Choroid plexus epithelial cell (primary cell): ENCODE results near the gene RNASE4.
"Not testable (repeated sequence)": the region's sequence is repeated elsewhere in the genome, so short reads cannot be mapped to it uniquely, and the experiment has no call there.

Experiments used
- DNase-seq: peaks from one replicate; pipeline ENCODE4 v3.0.0-alpha.2; 2010; ENCODE audit warnings: low read depth
- H3K4me3 ChIP-seq: 2 replicates; pipeline ENCODE4 v1.5.1; 2011; ENCODE audit warnings: low read depth, mild to moderate bottlenecking, control low read depth, low read length, moderate library complexity
- TF ChIP-seq, protein P1 (sequence below): conservative IDR thresholded peaks from 2 replicates; pipeline ENCODE4 v1.5.1; 2011; ENCODE audit warnings: low read depth, mild to moderate bottlenecking, control low read depth, inconsistent platforms, low read length, moderate library complexity

RNASE4 gene

DNA sequence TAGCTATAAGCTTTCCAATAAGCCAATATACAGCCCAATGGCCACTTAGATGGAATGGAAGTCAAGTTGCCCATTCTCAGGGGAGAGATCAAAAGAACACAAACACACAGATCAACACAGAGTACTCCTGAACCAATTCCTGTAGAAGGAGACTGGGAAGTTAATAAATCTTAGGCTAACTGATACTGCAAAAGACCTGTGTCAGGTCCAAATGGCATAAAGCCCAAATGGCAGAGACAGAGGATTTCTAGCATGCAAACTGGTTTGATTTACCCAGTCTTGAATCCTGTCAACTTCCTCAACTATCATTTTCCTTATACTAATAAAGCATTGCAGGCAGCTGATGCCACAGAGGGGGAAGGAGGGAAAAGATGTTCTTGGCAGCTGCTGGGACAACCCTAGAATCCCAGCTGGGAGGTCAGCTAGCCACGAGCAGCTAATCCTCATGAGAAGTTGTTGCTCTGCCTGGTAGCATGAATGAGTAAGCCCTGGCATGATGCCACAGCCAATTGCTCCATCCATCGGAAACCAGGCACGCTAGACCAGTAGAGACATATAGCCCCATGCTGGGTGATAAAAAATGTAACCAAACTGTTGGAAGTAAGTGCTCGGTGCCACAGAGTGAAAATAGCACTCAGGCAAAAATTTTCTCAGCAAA, 30.4 kb downstream of the RNASE4 start:
- DNase-seq, result peak; percentile 88
- TF ChIP-seq, protein P1, sequence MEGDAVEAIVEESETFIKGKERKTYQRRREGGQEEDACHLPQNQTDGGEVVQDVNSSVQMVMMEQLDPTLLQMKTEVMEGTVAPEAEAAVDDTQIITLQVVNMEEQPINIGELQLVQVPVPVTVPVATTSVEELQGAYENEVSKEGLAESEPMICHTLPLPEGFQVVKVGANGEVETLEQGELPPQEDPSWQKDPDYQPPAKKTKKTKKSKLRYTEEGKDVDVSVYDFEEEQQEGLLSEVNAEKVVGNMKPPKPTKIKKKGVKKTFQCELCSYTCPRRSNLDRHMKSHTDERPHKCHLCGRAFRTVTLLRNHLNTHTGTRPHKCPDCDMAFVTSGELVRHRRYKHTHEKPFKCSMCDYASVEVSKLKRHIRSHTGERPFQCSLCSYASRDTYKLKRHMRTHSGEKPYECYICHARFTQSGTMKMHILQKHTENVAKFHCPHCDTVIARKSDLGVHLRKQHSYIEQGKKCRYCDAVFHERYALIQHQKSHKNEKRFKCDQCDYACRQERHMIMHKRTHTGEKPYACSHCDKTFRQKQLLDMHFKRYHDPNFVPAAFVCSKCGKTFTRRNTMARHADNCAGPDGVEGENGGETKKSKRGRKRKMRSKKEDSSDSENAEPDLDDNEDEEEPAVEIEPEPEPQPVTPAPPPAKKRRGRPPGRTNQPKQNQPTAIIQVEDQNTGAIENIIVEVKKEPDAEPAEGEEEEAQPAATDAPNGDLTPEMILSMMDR, result no peak
- H3K4me3 ChIP-seq, result no peak overlapping the region

DNA sequence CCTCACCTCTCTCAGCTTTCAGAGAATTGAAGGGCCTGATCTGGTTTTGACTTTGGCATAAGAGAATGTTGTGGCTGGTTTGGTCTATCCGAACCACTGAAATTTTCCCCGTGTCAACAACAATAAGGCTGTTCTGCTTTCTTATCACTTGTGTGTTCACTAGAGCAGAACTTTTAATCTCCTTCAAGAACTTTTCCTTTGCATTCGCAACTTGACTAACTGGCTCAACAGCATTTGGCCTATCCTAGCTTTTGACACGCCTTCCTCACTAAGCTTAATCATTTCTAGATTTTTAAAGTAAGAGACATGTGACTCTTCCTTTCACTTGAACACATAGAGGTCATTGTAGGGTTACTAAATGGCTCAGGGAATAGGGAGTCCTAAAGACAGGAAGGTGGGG, 35.4 kb downstream of the RNASE4 start:
- DNase-seq, result no peak
- H3K4me3 ChIP-seq, result no peak overlapping the region
- TF ChIP-seq, protein P1, result no peak

DNA sequence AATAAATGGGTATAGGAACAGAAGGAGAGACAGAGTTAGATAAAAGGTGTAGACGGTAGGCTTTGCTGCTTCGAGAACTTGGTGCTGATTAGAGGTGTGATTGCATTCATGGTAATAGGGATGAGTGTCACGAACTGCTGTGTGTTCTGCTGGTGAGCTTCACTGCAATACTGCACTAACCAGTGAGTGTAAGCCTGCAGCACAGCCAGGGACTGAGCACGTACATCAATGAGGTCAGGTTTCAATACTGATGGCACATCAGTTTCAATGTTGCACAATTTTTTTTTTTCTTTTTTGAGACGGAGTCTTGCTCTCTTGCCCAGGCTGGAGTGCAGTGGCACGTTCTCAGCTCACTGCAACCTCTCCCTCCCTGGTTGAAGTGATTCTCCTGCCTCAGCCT, 36.4 kb downstream of the RNASE4 start:
- H3K4me3 ChIP-seq, result no peak overlapping the region
- TF ChIP-seq, protein P1, result no peak
- DNase-seq, result no peak

DNA sequence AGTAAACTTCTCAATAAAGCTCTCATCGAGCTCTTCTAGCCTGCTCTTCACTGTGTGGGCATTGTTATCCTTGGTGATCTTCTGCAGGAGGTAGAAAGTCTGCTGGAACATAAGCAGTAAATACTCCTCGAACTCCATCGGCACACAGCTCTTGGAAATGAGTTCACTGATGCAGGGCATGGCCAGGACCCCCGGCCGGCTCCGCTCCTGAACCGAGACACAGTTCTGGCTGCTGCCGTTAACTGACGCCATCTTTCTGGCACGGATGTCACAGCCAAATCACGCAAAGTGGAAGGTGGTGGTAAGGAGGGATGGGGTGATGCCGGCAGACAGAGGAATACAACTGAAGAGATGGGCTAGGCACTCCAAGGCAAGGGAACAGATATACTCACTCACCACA, 37.7 kb downstream of the RNASE4 start:
- no peak overlapping the region for H3K4me3 ChIP-seq
- TF ChIP-seq, protein P1, result no peak
- no peak for DNase-seq

DNA sequence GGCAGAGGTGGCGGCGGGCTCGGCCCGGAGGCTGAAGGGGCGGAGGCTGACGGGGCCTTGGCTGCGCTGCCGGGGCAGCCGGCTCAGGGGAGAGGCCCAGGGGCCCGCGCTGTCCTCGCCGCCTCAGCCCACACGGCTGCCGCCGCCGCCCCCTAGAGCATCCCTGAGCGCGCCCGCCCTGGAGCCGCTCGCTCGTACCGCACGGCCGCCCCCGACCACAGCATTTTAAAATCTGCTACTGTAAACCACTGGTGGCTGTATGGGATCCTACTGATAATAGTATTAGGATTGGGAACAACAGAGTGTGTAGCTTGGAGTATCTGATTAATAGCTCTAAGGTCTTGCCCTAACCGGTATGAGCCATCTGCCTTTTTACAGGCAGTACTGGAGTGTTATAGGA, 39.1 kb downstream of the RNASE4 start:
- no peak overlapping the region for H3K4me3 ChIP-seq
- TF ChIP-seq, protein P1, result no peak

DNA sequence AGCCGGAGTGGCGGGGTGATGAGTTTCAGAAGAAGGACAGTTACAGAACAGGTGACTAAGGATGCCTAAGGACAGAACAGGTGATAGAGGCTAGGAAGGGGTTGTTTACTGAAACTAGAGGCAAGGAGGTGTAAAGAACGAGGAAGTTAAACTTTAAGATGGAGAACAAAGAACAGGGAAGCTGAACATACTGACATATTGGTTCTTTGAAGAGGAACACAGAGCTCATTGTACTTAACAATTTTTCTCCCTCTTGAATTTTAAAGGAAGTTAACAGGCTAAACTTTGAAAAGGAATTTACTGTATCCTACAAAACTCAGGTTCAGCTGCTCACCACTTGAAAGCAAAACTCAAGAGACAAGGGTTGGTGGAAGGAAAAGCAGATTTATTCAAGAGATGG, 41.8 kb downstream of the RNASE4 start:
- not testable (repeated sequence) for H3K4me3 ChIP-seq, DNase-seq

More for the DNA sequence above, 39.1 kb downstream of the RNASE4 start:
- DNase-seq, result no peak

DNA sequence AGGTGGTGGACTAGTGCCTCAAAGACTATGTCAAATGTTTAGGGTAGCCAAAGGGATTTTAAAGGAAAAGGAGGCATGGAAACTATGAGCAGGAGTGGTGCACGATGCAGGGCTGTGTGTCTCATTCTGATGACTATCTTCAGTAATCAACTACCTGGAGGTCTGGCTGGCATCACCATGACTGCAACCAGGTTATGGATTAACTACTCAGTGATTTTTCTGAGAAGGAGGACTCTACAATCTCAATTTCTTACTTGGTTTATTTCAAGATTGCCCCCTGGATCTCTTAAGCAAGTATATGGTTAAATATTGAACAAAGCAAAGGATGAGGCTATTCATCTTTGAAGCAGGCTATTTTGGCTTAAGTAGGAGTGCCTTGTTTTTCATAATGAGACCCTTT, 42.2 kb downstream of the RNASE4 start:
- TF ChIP-seq, protein P1, result no peak
- no peak for DNase-seq
- H3K4me3 ChIP-seq, result no peak overlapping the region

DNA sequence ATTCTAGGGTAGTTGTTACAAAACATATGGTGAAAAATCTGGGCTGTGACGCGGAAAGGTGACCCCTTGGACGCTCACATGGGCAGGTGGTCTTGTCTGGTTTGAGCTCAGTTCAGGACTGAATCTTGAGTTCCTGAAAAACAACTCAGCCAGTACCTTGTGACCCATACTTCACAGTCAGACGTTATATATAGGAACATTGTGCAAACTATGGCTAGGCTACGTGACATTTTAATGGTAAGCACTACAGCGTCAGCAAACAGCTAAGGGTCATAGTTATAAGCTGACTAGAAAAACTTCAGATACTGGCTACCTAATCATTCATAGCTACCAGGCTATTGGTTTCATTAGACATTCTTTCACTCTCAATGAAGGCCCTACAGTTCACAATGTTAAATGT, 46.5 kb downstream of the RNASE4 start:
- TF ChIP-seq, protein P1, result no peak
- DNase-seq, result no peak
- H3K4me3 ChIP-seq, result no peak overlapping the region
